HFFc6 (cell line): ENCODE data around the gene FDXR. TPM values are rescaled to one million over a fixed set of nuclear protein-coding genes. Genes with fewer than 3 reads are reported as not detected.

Experiments used
- DNase-seq: peaks from one replicate; pipeline ENCODE4 v3.0.0-alpha.2; 2018
- H3K27ac Mint-ChIP-seq: 2 replicates; pipeline ENCODE4 v1.8.0; 2020; ENCODE audit warnings: mild to moderate bottlenecking, mixed read lengths
- H3K27me3 Mint-ChIP-seq: 2 replicates; pipeline ENCODE4 v1.8.0; 2021; ENCODE audit warnings: mild to moderate bottlenecking, moderate library complexity, mixed read lengths; ENCODE audit not compliant: insufficient read depth
- H3K36me3 Mint-ChIP-seq: 2 replicates; pipeline ENCODE4 v1.8.0; 2021; ENCODE audit warnings: low read depth, mixed read lengths
- H3K4me1 Mint-ChIP-seq: 2 replicates; pipeline ENCODE4 v1.8.0; 2020; ENCODE audit warnings: low read depth, mixed read lengths
- H3K4me3 Mint-ChIP-seq: 2 replicates; pipeline ENCODE4 v1.8.0; 2020; ENCODE audit warnings: mild to moderate bottlenecking, moderate library complexity, mixed read lengths
- H3K9me3 Mint-ChIP-seq: 2 replicates; pipeline ENCODE4 v1.8.0; 2020; ENCODE audit warnings: mild to moderate bottlenecking, mixed read lengths
- total RNA-seq, 6 experiments: library from RNA; stranded (reverse); fragmentation: NEBNext Ultra II Directional; extraction: Animal tissue kit (Norgen Biotek cat#: 25700); gene quantifications; 2 replicates in 1 of 6; 3 replicates in 5 of 6; pipeline ENCODE4 v1.2.3, GENCODE V29; 2021
- TF ChIP-seq, protein P1 (sequence below): fragments of 200-600 bp; sonication (generic); IDR thresholded peaks from 2 replicates; pipeline ENCODE4 v1.5.0; 2021; ENCODE audit warnings: antibody characterized with exemption, mild to moderate bottlenecking

FDXR gene
- total RNA-seq, 6 experiments from 2014 or later: 25.5 to 35.5 (median 33.9) TPM

DNA sequence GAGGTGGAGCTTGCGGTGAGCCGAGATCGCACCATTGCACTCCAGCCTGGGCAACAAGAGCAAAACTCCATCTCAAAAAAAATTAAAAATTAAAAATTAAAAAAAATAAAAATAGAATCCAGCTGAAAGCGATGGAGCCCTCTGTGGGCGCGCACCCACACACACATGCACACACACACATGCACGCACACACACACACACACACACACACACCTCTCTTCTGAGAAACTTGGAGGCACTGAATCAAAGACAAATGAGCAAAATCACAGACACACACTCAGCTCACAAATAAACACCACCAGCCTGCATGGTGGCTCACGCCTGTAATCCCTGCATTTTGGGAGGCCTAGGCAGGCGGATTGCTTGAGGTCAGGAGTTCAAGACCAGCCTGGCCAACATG is 30.2 kb upstream of the FDXR start:
- TF ChIP-seq, protein P1, sequence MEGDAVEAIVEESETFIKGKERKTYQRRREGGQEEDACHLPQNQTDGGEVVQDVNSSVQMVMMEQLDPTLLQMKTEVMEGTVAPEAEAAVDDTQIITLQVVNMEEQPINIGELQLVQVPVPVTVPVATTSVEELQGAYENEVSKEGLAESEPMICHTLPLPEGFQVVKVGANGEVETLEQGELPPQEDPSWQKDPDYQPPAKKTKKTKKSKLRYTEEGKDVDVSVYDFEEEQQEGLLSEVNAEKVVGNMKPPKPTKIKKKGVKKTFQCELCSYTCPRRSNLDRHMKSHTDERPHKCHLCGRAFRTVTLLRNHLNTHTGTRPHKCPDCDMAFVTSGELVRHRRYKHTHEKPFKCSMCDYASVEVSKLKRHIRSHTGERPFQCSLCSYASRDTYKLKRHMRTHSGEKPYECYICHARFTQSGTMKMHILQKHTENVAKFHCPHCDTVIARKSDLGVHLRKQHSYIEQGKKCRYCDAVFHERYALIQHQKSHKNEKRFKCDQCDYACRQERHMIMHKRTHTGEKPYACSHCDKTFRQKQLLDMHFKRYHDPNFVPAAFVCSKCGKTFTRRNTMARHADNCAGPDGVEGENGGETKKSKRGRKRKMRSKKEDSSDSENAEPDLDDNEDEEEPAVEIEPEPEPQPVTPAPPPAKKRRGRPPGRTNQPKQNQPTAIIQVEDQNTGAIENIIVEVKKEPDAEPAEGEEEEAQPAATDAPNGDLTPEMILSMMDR: no peak
- Mint-ChIP-seq H3K4me1 (no peaks in the 10 kb centered on the region), H3K9me3 (peaks cover 5% of the 10 kb centered on the region; the same call in 1 of the 2 replicates), H3K27ac (no peak overlapping the region), H3K27me3 (peaks cover 17% of the 10 kb centered on the region), H3K4me3 (no peak overlapping the region), H3K36me3 (no peaks in the 10 kb centered on the region)
- DNase-seq: no peak

DNA sequence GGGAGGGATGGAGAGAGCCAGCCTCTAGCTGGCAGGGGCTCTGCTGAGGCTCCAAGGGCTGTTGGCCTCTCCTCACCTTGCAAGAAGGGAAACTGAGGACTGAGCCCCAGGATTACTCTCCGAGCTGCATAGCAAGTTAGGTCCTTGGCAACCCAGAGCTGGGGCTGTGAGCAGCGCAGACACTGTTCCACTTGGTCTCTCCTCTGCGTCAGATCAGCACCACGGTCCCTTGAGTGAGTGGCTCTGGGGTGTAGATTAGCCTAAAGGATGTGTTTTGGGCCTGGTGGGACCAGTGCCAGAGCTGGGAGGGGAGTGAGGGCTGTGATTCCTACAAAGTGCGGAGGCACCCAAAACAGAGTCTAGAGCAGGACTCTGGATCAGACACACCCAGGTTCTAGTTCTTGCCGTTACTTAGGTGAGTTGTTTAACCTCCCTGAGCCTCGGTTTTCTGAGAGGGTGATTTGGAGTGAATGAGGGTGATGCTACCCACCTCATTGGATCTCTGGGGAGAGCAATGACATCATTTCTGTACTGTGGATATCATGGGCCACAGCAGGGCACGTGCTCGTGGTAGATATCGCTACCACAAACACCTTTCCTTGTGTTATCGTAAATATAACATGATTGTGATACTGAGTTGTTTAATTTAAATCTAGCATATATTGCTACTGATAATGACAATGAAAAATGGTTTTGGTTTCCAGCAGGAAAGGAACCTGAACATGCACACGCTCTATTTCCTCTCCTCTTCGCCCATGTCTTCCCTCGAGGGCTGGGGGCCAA is 28.8 kb upstream of the FDXR start:
- no peaks in the 10 kb centered on the region for H3K36me3 Mint-ChIP-seq
- H3K27ac Mint-ChIP-seq: no peak overlapping the region
- no peak for DNase-seq
- peaks cover 20% of the 10 kb centered on the region for H3K27me3 Mint-ChIP-seq
- no peaks in the 10 kb centered on the region for H3K4me1 Mint-ChIP-seq
- H3K4me3 Mint-ChIP-seq: no peak overlapping the region
- TF ChIP-seq, protein P1: no peak
- H3K9me3 Mint-ChIP-seq: peaks cover 3% of the 10 kb centered on the region; the same call in 1 of the 2 replicates

DNA sequence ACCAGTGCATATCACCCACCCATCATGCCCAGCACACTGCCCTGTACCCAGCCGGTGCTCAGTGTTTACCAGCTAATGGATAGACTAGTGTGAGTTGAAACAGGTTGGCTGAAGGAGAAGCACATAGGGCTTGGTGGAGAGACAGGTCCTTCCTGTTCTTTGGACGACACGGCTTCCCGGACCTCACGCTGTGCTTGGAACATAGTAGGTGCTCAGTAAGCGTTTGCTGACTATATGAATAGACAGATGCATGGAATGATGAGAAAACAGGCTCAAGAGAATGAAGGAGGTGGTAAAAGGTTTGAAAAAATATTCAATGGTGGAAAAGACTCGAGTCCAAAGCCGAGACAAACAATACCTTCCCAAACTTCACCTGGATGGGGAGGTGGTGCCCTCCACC is 27.4 kb upstream of the FDXR start:
- TF ChIP-seq, protein P1: no peak
- no peaks in the 10 kb centered on the region for H3K36me3 Mint-ChIP-seq
- no peak overlapping the region for H3K27ac Mint-ChIP-seq
- H3K4me3 Mint-ChIP-seq: no peak overlapping the region
- no peaks in the 10 kb centered on the region for H3K4me1 Mint-ChIP-seq
- DNase-seq: no peak
- H3K27me3 Mint-ChIP-seq: peaks cover 31% of the 10 kb centered on the region
- H3K9me3 Mint-ChIP-seq: no peaks in the 10 kb centered on the region

DNA sequence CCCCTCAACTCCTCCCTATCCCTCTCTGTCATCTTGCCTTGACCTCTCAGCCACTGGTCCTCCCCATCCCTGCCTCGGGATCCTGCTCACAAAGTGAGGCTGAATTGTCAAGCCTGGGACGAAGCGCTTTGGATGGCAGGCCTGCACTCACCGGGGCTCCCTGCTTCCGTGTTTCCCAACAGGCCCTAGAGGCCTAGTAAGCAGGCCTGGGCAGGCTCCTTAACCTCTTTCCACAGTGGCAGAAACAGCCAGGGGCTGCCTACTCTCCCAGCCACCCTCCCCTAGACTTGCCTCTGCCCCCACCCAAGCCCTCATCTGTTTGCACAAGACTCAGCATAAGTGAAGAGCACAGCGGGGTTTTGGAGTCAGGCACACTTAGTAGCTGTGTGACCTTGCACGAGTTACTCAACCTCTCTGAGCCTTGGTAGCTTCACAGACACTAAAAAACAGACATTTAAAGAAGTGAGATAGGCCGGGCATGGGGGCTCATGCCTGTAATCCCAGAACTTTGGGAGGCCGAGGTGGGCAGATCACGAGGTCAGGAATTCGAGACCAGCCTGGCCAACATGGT is 25.7 kb upstream of the FDXR start:
- peaks cover 46% of the 10 kb centered on the region for H3K27me3 Mint-ChIP-seq
- DNase-seq: no peak
- H3K4me3 Mint-ChIP-seq: no peak overlapping the region
- no peaks in the 10 kb centered on the region for H3K36me3 Mint-ChIP-seq
- H3K27ac Mint-ChIP-seq: no peak overlapping the region
- TF ChIP-seq, protein P1: no peak
- no peaks in the 10 kb centered on the region for H3K9me3 Mint-ChIP-seq
- H3K4me1 Mint-ChIP-seq: no peaks in the 10 kb centered on the region

DNA sequence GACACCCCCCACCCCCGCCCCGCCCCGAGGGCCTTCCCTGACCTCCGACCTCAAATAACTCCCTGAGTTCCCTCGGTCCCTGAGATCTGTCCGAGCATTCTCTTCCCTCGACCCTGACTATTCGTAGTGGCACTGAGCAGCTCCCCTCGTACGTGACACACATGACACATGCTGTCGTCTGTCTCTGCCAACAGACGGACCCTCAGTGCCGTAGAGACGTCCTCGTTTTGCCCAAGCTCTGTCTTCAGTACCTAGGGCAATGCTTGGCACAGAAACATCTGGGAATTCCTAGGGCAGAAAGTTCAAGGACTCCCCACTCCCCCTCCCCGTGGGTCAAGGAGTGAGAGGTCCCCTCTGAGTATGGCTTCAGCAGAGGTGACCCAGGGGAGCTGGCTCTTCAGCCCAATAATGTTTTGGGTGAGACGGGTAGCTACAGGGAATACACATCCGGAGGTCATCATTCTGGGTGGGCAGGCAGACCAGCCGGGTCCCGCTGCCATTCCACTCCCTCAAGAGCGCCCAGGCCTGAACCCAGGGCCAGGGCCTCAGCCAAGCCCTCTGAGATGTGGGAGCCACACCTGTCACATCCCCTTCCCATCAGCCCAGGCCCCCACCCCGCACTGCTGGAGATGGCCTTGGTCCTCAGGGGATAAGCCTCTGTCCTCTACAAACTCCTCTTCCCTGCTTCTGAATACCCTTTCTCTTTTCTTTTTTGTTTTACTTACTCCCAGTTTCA is 21.3 kb upstream of the FDXR start:
- Mint-ChIP-seq H3K9me3 (no peaks in the 10 kb centered on the region), H3K27ac (no peak overlapping the region), H3K4me3 (no peak overlapping the region), H3K36me3 (no peaks in the 10 kb centered on the region), H3K27me3 (peaks cover 53% of the 10 kb centered on the region), H3K4me1 (no peaks in the 10 kb centered on the region)
- DNase-seq: no peak
- TF ChIP-seq, protein P1: no peak
